ENCODE results near the gene LCN9. TPM values are rescaled to one million over a fixed set of nuclear protein-coding genes. Genes with fewer than 3 reads are reported as not detected.

LCN9 gene
- total and polyA plus RNA-seq, 4 donors, result not detected

DNA sequence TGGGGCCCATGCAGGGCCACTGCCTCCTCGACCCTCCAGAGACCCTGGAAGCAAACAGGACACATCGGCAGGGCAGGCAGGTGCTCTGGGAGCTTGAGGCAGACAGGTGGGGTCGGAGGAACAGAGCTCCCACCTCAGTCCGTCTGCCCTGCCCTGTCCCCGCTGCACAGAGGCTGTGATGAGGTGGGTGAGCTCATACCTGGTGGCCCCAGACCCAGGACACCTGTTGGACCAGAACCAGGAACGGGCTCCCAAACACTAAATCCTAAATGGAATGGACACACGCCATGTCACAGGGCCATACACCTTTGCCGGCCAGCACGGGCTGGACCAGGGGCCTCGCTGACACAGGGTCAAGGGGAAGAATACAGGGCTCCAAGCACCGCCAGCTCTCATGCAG, 30.7 kb downstream of the LCN9 start:
- Histone ChIP-seq H3K9me3 (ENCODE audit: control insufficient read depth in 4 of 4, insufficient read depth in 3 of 4, low read length in 3 of 4) (peaks cover 0 to 5% (median 0%) of the 10 kb centered on the region in 4 donors), H3K27me3 (ENCODE audit: control insufficient read depth in 3 of 3, insufficient read depth in 3 of 3, low read length in 2 of 3) (peaks cover 0 to 4% (median 0%) of the 10 kb centered on the region in 3 donors), H3K27ac (ENCODE audit: low read depth in 1 of 2, low read length in 1 of 2) (no peak overlapping the region), H3K36me3 (ENCODE audit: control insufficient read depth in 4 of 4, insufficient read depth in 4 of 4, low read length in 4 of 4) (no peaks in the 10 kb centered on the region), H3K4me1 (ENCODE audit: control insufficient read depth in 5 of 5, insufficient read depth in 5 of 5, low read length in 5 of 5) (no peaks in the 10 kb centered on the region), H3K4me3 (no peak overlapping the region), H3K9ac (ENCODE audit: insufficient read depth in 1 of 2, low read length in 2 of 2) (no peak overlapping the region)
- no peak for ATAC-seq (ENCODE audit: insufficient read depth, low FRiP score)
- DNase-seq, result no peak
- 74 to 86% methylated on average over 11 of the region's 11 CpGs for WGBS, 2 donors
- TF ChIP-seq CTCF (IDR thresholded peaks at IDR 0.05; ENCODE audit: control extremely low read depth, extremely low read depth), result no peak

DNA sequence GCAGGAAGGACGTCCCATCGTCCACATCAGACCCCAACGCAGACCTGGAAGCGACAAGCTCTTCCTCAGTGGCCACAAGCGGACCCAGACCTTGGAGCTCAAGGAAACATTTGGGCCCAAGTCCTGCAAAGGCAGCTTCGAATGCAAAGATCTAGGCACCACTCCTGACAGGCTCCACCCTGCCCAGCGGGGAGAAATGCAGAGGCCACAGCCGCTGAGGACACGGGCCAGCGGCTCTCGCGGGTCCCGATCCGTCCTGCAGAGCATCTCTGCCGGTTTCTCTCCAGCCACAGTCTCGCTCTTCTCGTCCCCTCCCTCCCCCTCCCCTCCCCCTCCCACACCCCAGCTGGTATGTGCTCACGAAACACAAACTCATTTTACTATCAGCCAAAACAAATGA, 31.3 kb downstream of the LCN9 start:
- DNase-seq, result no peak
- Histone ChIP-seq H3K9ac (ENCODE audit: insufficient read depth in 1 of 2, low read length in 2 of 2) (no peak overlapping the region), H3K4me3 (no peak overlapping the region), H3K4me1 (ENCODE audit: control insufficient read depth in 5 of 5, insufficient read depth in 5 of 5, low read length in 5 of 5) (no peaks in the 10 kb centered on the region), H3K27ac (ENCODE audit: low read depth in 1 of 2, low read length in 1 of 2) (no peak overlapping the region), H3K36me3 (ENCODE audit: control insufficient read depth in 4 of 4, insufficient read depth in 4 of 4, low read length in 4 of 4) (no peaks in the 10 kb centered on the region), H3K27me3 (ENCODE audit: control insufficient read depth in 3 of 3, insufficient read depth in 3 of 3, low read length in 2 of 3) (peaks cover 0 to 4% (median 0%) of the 10 kb centered on the region in 3 donors), H3K9me3 (ENCODE audit: control insufficient read depth in 4 of 4, insufficient read depth in 3 of 4, low read length in 3 of 4) (peaks cover 0 to 5% (median 0%) of the 10 kb centered on the region in 4 donors)
- TF ChIP-seq CTCF (IDR thresholded peaks at IDR 0.05; ENCODE audit: control extremely low read depth, extremely low read depth), result no peak
- no peak for ATAC-seq (ENCODE audit: insufficient read depth, low FRiP score)
- WGBS, 2 donors, result 59 to 71% methylated on average over 18 of the region's 18 CpGs

DNA sequence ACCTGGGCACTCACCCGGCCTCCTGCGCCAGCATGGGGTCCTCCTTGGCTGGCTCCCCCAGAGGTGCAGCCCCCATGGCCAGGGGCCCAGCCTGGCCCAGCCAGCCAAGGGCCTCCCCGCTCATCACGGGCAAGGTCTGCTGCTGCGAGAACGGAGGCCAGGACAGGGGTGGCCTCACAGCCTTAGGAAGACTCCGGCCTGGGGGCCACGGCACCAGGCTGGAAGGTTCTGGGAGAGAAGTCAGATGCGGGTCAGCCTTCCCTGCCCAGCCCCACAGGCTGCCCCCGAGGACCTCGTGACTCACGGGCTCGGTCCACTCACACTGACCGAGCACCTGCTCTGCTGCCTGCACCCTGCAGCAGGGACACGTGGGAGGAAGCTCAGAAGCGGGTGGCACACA, 31.9 kb downstream of the LCN9 start:
- H3K27me3 ChIP-seq (ENCODE audit: control insufficient read depth in 3 of 3, insufficient read depth in 3 of 3, low read length in 2 of 3), result peaks cover 0 to 4% (median 0%) of the 10 kb centered on the region in 3 donors
- no peaks in the 10 kb centered on the region for H3K36me3 ChIP-seq (ENCODE audit: control insufficient read depth in 4 of 4, insufficient read depth in 4 of 4, low read length in 4 of 4)
- TF ChIP-seq CTCF (IDR thresholded peaks at IDR 0.05; ENCODE audit: control extremely low read depth, extremely low read depth), result no peak
- ATAC-seq (ENCODE audit: insufficient read depth, low FRiP score), result no peak
- H3K9me3 ChIP-seq (ENCODE audit: control insufficient read depth in 4 of 4, insufficient read depth in 3 of 4, low read length in 3 of 4), result peaks cover 0 to 5% (median 0%) of the 10 kb centered on the region in 4 donors
- no peak overlapping the region for H3K9ac ChIP-seq (ENCODE audit: insufficient read depth in 1 of 2, low read length in 2 of 2)
- DNase-seq, result no peak
- WGBS, 2 donors, result 83 to 93% methylated on average over 16 of the region's 16 CpGs
- H3K27ac ChIP-seq (ENCODE audit: low read depth in 1 of 2, low read length in 1 of 2), result no peak overlapping the region
- no peak overlapping the region for H3K4me3 ChIP-seq
- H3K4me1 ChIP-seq (ENCODE audit: control insufficient read depth in 5 of 5, insufficient read depth in 5 of 5, low read length in 5 of 5), result no peaks in the 10 kb centered on the region

- TF ChIP-seq CTCF (IDR thresholded peaks at IDR 0.05; ENCODE audit: control extremely low read depth, extremely low read depth), result no peak
- H3K4me3 ChIP-seq, result no peak overlapping the region
- H3K9me3 ChIP-seq (ENCODE audit: control insufficient read depth in 4 of 4, insufficient read depth in 3 of 4, low read length in 3 of 4), result peaks cover 0 to 5% (median 0%) of the 10 kb centered on the region in 4 donors
- no peaks in the 10 kb centered on the region for H3K4me1 ChIP-seq (ENCODE audit: control insufficient read depth in 5 of 5, insufficient read depth in 5 of 5, low read length in 5 of 5)
- peaks cover 0 to 4% (median 0%) of the 10 kb centered on the region in 3 donors for H3K27me3 ChIP-seq (ENCODE audit: control insufficient read depth in 3 of 3, insufficient read depth in 3 of 3, low read length in 2 of 3)
- no peaks in the 10 kb centered on the region for H3K36me3 ChIP-seq (ENCODE audit: control insufficient read depth in 4 of 4, insufficient read depth in 4 of 4, low read length in 4 of 4)
- no peak overlapping the region for H3K27ac ChIP-seq (ENCODE audit: low read depth in 1 of 2, low read length in 1 of 2)
- no peak for ATAC-seq (ENCODE audit: insufficient read depth, low FRiP score)
- no peak for DNase-seq
- 81 to 82% methylated on average over 12 of the region's 12 CpGs for WGBS, 2 donors
- H3K9ac ChIP-seq (ENCODE audit: insufficient read depth in 1 of 2, low read length in 2 of 2), result no peak overlapping the region
Observed at GRCh38 chr9:135695642-135696041, 32.5 kb downstream of the LCN9 start.
